Astrocyte (in vitro differentiated cells and primary cell): ENCODE data around the gene RPS23.
"Not testable (repeated sequence)": the region's sequence is repeated elsewhere in the genome, so short reads cannot be mapped to it uniquely, and the experiment has no call there.

Source experiments
- CTCF ChIP-seq: IDR thresholded peaks from 2 replicates; pipeline ENCODE4 v1.5.1; 2011; ENCODE audit warnings: low read depth, mild to moderate bottlenecking, inconsistent platforms, low read length, moderate library complexity; ENCODE audit not compliant: insufficient read depth
- EZH2 ChIP-seq: IDR thresholded peaks from 2 replicates; pipeline ENCODE4 v1.6.1; 2012; ENCODE audit warnings: mild to moderate bottlenecking, low read length, inconsistent platforms; ENCODE audit not compliant: insufficient read depth

DNA sequence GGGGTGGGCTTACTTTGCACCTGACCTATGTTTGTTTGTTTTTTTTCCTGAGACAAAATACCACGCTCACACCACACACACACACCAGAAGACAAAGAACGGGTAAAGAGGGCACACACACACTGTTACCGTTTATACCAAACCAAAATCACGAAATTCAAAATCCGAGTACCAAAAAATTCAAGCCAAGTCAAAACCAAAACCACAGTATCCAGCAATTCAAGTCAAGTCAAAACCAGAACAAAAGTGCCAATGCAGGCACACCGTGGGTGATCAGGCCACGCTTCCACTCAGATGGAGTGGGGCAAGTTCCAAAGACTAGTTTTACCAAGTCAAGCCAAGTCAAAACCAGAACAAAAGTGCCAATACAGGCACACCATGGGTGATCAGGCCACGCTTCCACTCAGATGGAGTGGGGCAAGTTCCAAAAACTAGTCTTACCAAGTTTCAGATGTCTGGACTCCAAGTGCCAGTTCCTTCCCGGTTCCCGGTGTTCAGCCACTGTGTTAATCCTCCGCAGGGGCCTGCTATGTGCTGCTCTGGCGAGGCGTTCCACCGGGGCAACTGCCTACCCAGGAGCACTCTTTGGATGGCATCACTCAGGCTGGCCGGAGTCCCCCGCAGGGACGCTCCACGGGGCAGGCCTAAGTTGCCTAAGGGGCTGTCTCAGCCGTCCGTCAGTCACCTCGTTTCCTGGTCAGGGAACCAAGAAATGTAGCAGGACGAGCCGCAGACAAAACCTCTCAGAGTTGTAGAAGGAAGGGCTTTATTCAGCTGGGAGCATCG lies 5.4 kb downstream of the RPS23 start:
- TF ChIP-seq EZH2, CTCF: not testable (repeated sequence)
